Activated CD4-positive, alpha-beta T cell treated with anti-CD3 and anti-CD28 coated beads for 4 hours (primary cell): ENCODE measurements around the gene SLC27A5.
"Not testable (repeated sequence)": the region's sequence is repeated elsewhere in the genome, so short reads cannot be mapped to it uniquely, and the experiment has no call there.

Experiments
- DNase-seq, 2 donors: peaks; one replicate each; pipeline ENCODE4 v3.0.0-alpha.2; 2020

Gene SLC27A5

GRCh38 chr19:58466089-58466759, 45.6 kb downstream of the SLC27A5 start:
- DNase-seq, result no peak

- no peak for DNase-seq
Observed at GRCh38 chr19:58460039-58460438, 51.8 kb downstream of the SLC27A5 start.

GRCh38 chr19:58456111-58456510, 55.7 kb downstream of the SLC27A5 start:
- DNase-seq, result no peak

GRCh38 chr19:58455306-58455705, 56.5 kb downstream of the SLC27A5 start:
- no peak for DNase-seq

- DNase-seq, result no peak
Observed at GRCh38 chr19:58453743-58454142, 58.0 kb downstream of the SLC27A5 start.

GRCh38 chr19:58451358-58452101, 60.3 kb downstream of the SLC27A5 start, which contains the start of gene ZNF324B:
Gene ZNF324B (plus strand): TSS chr19:58451622. CDS start chr19:58453702, 2,080 bp downstream.
- peak; percentile 95 to 96 for DNase-seq

- DNase-seq, result no peak
Observed at GRCh38 chr19:58450856-58451357, 60.9 kb downstream of the SLC27A5 start.

GRCh38 chr19:58449980-58450379, 61.8 kb downstream of the SLC27A5 start:
- not testable (repeated sequence) for DNase-seq

- DNase-seq, result not testable (repeated sequence)
Observed at GRCh38 chr19:58448860-58449259, 62.9 kb downstream of the SLC27A5 start.
